Measurements from ENCODE around the gene PERM1. TPM values are rescaled to one million over a fixed set of nuclear protein-coding genes. Genes with fewer than 3 reads are reported as not detected.
A peak's percentile ranks its signal among the peaks of the same experiment; 100 is the strongest.

Gene PERM1
- total and polyA plus RNA-seq, 8 donors: 0.27 to 0.45 (median 0.36) TPM; not detected in 4

DNA sequence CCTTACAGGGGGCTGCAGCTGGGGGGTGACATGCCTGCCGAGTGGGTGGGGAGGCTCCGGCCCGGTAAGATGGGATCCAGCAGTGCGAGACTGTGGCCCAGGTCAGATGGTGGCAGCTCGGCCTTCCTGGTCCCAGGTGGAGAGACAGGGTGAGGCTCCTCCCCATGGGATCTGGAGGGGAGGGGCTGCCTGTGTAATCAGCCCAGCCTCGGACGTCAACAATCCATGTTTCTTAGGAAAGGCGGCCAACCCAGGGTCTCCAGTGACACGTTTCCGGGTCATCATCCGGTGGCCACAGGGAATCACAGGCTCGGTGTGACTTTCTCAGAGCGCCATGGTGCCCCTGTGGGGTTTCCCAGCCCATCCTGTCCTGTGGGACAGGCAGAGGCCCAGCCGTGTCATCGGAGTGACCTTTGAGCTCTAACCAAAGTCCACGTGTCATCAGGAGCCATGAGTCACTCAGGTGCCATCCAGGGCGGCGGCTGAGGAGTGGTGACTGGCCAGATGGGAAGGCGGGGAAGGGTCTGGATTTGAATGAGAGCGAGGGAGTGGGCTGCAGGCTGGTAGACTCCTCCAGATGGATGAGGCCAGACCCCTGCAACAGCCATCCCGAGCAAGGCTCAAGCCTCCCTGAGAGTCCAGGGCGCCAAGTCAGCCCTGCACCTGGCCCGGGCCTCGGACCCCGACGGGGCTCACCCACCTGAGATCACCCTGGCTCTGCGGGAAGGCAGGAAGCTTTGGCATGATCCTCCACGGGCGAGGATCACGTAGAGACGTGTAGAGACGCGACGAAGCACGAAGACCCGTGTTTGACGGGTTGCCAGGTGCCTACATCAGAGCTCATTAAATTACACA, 24.6 kb upstream of the PERM1 start:
- peaks cover 12 to 22% of the 10 kb centered on the region in 2 donors for H3K4me1 ChIP-seq
- ATAC-seq: no peak
- peak in 2 of 4 donors; percentile 32 to 67 for DNase-seq
- no peaks in the 10 kb centered on the region for H3K9me3 ChIP-seq
- no peaks in the 10 kb centered on the region for H3K36me3 ChIP-seq
- H3K4me3 ChIP-seq: no peak overlapping the region
- TF ChIP-seq CTCF (IDR thresholded peaks at IDR 0.05): no peak
- H3K27ac ChIP-seq: no peak overlapping the region
- H3K27me3 ChIP-seq: peaks cover 0 to 47% of the 10 kb centered on the region in 2 donors
- intact Hi-C loops (cut with DNase I): no loop called here

DNA sequence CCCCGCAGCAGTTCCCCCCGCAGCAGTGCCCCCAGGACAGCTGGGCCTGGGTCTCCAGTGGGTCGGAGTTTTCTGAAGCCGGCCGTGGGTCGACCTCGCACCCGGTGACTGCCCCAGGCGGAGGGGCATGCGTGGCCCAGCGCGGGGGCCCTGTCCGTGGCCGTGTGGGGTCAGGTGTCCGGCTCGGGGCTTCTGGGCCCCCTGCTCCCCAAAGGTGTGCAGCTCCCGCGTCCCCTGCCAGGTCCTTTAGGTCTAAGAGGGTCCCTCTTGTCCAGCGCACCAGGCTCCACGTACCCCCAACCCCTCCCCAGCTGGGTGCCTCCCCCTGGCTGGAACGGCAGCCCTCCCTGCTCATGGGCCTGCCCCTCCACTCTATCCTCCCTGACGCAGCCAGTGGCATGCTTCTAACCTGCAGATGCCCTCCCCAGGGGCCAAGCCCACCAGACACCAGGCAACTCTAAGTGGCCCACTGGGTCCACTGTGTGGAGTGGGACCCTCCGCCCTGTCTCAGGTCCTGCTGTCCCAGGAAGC, 23.9 kb upstream of the PERM1 start:
- Histone ChIP-seq H3K4me3 (no peak overlapping the region), H3K9me3 (no peaks in the 10 kb centered on the region), H3K27ac (no peak overlapping the region), H3K36me3 (no peaks in the 10 kb centered on the region), H3K27me3 (peaks cover 0 to 54% of the 10 kb centered on the region in 2 donors), H3K4me1 (peaks cover 12 to 29% of the 10 kb centered on the region in 2 donors)
- no peak for TF ChIP-seq CTCF (IDR thresholded peaks at IDR 0.05)
- intact Hi-C loops (cut with DNase I): no loop called here
- peak in 2 of 4 donors; percentile 19 to 47 for DNase-seq
- no peak for ATAC-seq

- H3K27ac ChIP-seq: no peak overlapping the region
- intact Hi-C loops (cut with DNase I): no loop called here
- peak; percentile 64 for ATAC-seq
Observed at GRCh38 chr1:1004780-1005697, 23.1 kb upstream of the PERM1 start.

GRCh38 chr1:1004420-1004779, 22.5 kb upstream of the PERM1 start:
- Histone ChIP-seq H3K27me3 (peaks cover 0 to 68% of the 10 kb centered on the region in 2 donors), H3K36me3 (no peaks in the 10 kb centered on the region), H3K9me3 (no peaks in the 10 kb centered on the region), H3K4me1 (peaks cover 12 to 43% of the 10 kb centered on the region in 2 donors), H3K4me3 (no peak overlapping the region), H3K27ac (no peak overlapping the region)
- ATAC-seq (no peak), DNase-seq (peak in 1 of 4 donors; percentile 50)
- intact Hi-C loops (cut with DNase I): no loop called here
- no peak for TF ChIP-seq CTCF (IDR thresholded peaks at IDR 0.05)

More at GRCh38 chr1:1004780-1005697, 23.1 kb upstream of the PERM1 start:
- Histone ChIP-seq H3K27me3 (peaks cover 0 to 62% of the 10 kb centered on the region in 2 donors), H3K4me3 (no peak overlapping the region), H3K9me3 (no peaks in the 10 kb centered on the region), H3K4me1 (peaks cover 12 to 37% of the 10 kb centered on the region in 2 donors), H3K36me3 (no peaks in the 10 kb centered on the region)
- DNase-seq: peak; percentile 46 to 75 (median 54)
- no peak for TF ChIP-seq CTCF (IDR thresholded peaks at IDR 0.05)

Measured in left lung (tissue), 10 donors.